Left ventricle myocardium inferior (tissue), 1 donor: ENCODE results near the gene FERMT2. TPM values are rescaled to one million over a fixed set of nuclear protein-coding genes. Genes with fewer than 3 reads are reported as not detected.
"Not testable (repeated sequence)": the region's sequence is repeated elsewhere in the genome, so short reads cannot be mapped to it uniquely, and the experiment has no call there.

Source experiments
- DNase-seq: peaks from one replicate; pipeline ENCODE4 v3.0.0-alpha.2; 2020
- H3K27ac ChIP-seq: fragments of 200-600 bp; replicated peaks from 2 replicates; pipeline ENCODE4 v1.8.0; 2021
- H3K27me3 ChIP-seq: fragments of 200-600 bp; 2 replicates; pipeline ENCODE4 v1.8.0; 2021; ENCODE audit warnings: low read depth
- H3K36me3 ChIP-seq: fragments of 200-600 bp; 2 replicates; pipeline ENCODE4 v1.8.0; 2021
- H3K4me1 ChIP-seq: fragments of 200-600 bp; 2 replicates; pipeline ENCODE4 v1.8.0; 2021
- H3K4me3 ChIP-seq: fragments of 200-600 bp; 2 replicates; pipeline ENCODE4 v1.8.0; 2021; ENCODE audit warnings: mild to moderate bottlenecking, moderate library complexity
- H3K9me3 ChIP-seq: fragments of 200-600 bp; replicated peaks from 2 replicates; pipeline ENCODE4 v1.8.0; 2021
- CTCF ChIP-seq: fragments of 200-600 bp; IDR thresholded peaks from 2 replicates; pipeline ENCODE4 v1.8.0; 2021; ENCODE audit warnings: antibody characterized with exemption, mild to moderate bottlenecking, borderline replicate concordance
- intact Hi-C: fragments of 100-400 bp; cut with micrococcal nuclease; formaldehyde crosslinking; loops from one replicate; pipeline ENCODE4 v1.11.0; 2022
- total RNA-seq: library from RNA; stranded (reverse); fragmentation: NEBNext Ultra II Directional; extraction: Animal tissue kit (Norgen Biotek cat#: 25700); gene quantifications from one replicate; pipeline ENCODE4 v1.2.1, GENCODE V29; 2021
- donor health status: DM: no; HTN: yes; CAD: no; lungs with severe emphysema.

Gene FERMT2
- total RNA-seq, 1 donor from 2014 or later = 91.9 TPM

- Histone ChIP-seq H3K27me3 (no peaks in the 10 kb centered on the region), H3K36me3 (peaks cover 84% of the 10 kb centered on the region), H3K9me3 (no peaks in the 10 kb centered on the region), H3K27ac (no peak overlapping the region), H3K4me3 (no peak overlapping the region), H3K4me1 (peaks cover 32% of the 10 kb centered on the region)
- intact Hi-C loops = no loop called here
- TF ChIP-seq CTCF = no peak
- no peak for DNase-seq
Measured at GRCh38 chr14:52874389-52874788, 76.5 kb downstream of the FERMT2 start.

- Histone ChIP-seq H3K4me1 (peaks cover 25% of the 10 kb centered on the region), H3K27ac (no peak overlapping the region), H3K9me3 (no peaks in the 10 kb centered on the region), H3K4me3 (no peak overlapping the region), H3K36me3 (peaks cover 86% of the 10 kb centered on the region), H3K27me3 (no peaks in the 10 kb centered on the region)
- intact Hi-C loops = no loop called here
- DNase-seq = no peak
- TF ChIP-seq CTCF = no peak
Measured at GRCh38 chr14:52873694-52874093, 77.2 kb downstream of the FERMT2 start.

- H3K27ac ChIP-seq = no peak overlapping the region
- H3K9me3 ChIP-seq = no peaks in the 10 kb centered on the region
Measured at GRCh38 chr14:52873065-52873464, 77.8 kb downstream of the FERMT2 start.

GRCh38 chr14:52871606-52872005 lies 79.2 kb downstream of the FERMT2 start:
- TF ChIP-seq CTCF = no peak
- peaks cover 16% of the 10 kb centered on the region for H3K4me1 ChIP-seq
- DNase-seq = no peak
- H3K27ac ChIP-seq = no peak overlapping the region
- H3K36me3 ChIP-seq = peaks cover 93% of the 10 kb centered on the region
- no peaks in the 10 kb centered on the region for H3K9me3 ChIP-seq
- H3K27me3 ChIP-seq = no peaks in the 10 kb centered on the region
- H3K4me3 ChIP-seq = no peak overlapping the region
- intact Hi-C loops = no loop called here

More at GRCh38 chr14:52873065-52873464, 77.8 kb downstream of the FERMT2 start:
- TF ChIP-seq CTCF = no peak
- no peak for DNase-seq
- peaks cover 19% of the 10 kb centered on the region for H3K4me1 ChIP-seq
- intact Hi-C loops = no loop called here
- no peaks in the 10 kb centered on the region for H3K27me3 ChIP-seq
- H3K36me3 ChIP-seq = peaks cover 89% of the 10 kb centered on the region
- no peak overlapping the region for H3K4me3 ChIP-seq

- peaks cover 17% of the 10 kb centered on the region for H3K4me1 ChIP-seq
- H3K9me3 ChIP-seq = no peaks in the 10 kb centered on the region
- no peak for DNase-seq
- H3K4me3 ChIP-seq = no peak overlapping the region
- no peak overlapping the region for H3K27ac ChIP-seq
- peaks cover 95% of the 10 kb centered on the region for H3K36me3 ChIP-seq
- intact Hi-C loops = no loop called here
- H3K27me3 ChIP-seq = no peaks in the 10 kb centered on the region
- TF ChIP-seq CTCF = no peak
Measured at GRCh38 chr14:52868911-52869618, 81.8 kb downstream of the FERMT2 start.

GRCh38 chr14:52864893-52865292 lies 86.0 kb downstream of the FERMT2 start:
- H3K4me1 ChIP-seq = peaks cover 28% of the 10 kb centered on the region
- H3K27ac ChIP-seq, H3K4me3 ChIP-seq, DNase-seq, H3K9me3 ChIP-seq, H3K27me3 ChIP-seq, intact Hi-C loops: not testable (repeated sequence)
- peaks cover 91% of the 10 kb centered on the region for H3K36me3 ChIP-seq
